Body of pancreas (tissue), 4 donors: Measurements from ENCODE around the gene C16orf92. TPM values are rescaled to one million over a fixed set of nuclear protein-coding genes. Genes with fewer than 3 reads are reported as not detected.

Experiments used
- ATAC-seq: fragments of 150-250 bp; one replicate; pipeline ENCODE4 v1.9.1; 2016
- DNase-seq, 4 donors: peaks; one replicate each; pipeline ENCODE4 v3.0.0-alpha.2; 2019
- H3K27ac ChIP-seq, 4 donors: fragments of 200-600 bp; sonication (generic); 1 replicate in 3 of 4; 2 replicates in 1 of 4; pipeline versions ENCODE4 v1.5.1 to v1.6.1; 2016 to 2019; ENCODE audit warnings: mild to moderate bottlenecking in 1 of 4, mixed read lengths in 1 of 4, moderate library complexity in 1 of 4
- H3K27me3 ChIP-seq, 2 donors: fragments of 200-600 bp; sonication (generic); one replicate each; pipeline ENCODE4 v1.6.0; 2016; ENCODE audit warnings: mild to moderate bottlenecking in 1 of 2
- H3K36me3 ChIP-seq, 2 donors: fragments of 200-600 bp; sonication (generic); replicated peaks in 1 of 2; 2 replicates each; pipeline ENCODE4 v1.5.1; 2016; ENCODE audit warnings: low read depth in 2 of 2; ENCODE audit not compliant: insufficient read depth in 1 of 2
- H3K4me1 ChIP-seq: fragments of 200-600 bp; sonication (generic); one replicate; pipeline ENCODE4 v1.6.0; 2016
- H3K4me3 ChIP-seq, 2 donors: fragments of 200-600 bp; sonication (generic); 1 replicate in 1 of 2; 2 replicates in 1 of 2; pipeline ENCODE4 v1.5.1; 2016 to 2019
- H3K9me3 ChIP-seq, 3 donors: fragments of 200-600 bp; sonication (generic); 1 replicate in 2 of 3; 2 replicates in 1 of 3; pipeline ENCODE4 v1.5.1; 2016
- CTCF ChIP-seq, 7 experiments: fragments of 450-650 bp in 4 of 7; fragments of 200-600 bp in 3 of 7; sonication (generic) in 3 of 7; IDR thresholded peaks; one replicate each; pipeline ENCODE4 v1.5.1; 2016 to 2019; ENCODE audit warnings: antibody characterized with exemption in 7 of 7
- POLR2A ChIP-seq, 3 donors: fragments of 450-650 bp; IDR thresholded peaks; one replicate each; pipeline ENCODE4 v1.6.1; 2016; ENCODE audit warnings: antibody characterized with exemption in 3 of 3, mild to moderate bottlenecking in 2 of 3
- WGBS, 2 donors: methylation state at CpG; one replicate each; pipeline ENCODE4 v1.1.5; 2017; 5-methylcytosine and 5-hydroxymethylcytosine counted together
- intact Hi-C: fragments of 100-400 bp; cut with DNase I; formaldehyde crosslinking; loops from one replicate; pipeline ENCODE4 v1.15.1; 2023
- total RNA-seq, 2 donors: library from RNA; depleted of rRNA; stranded (reverse); fragments of >200 nt; gene quantifications; one replicate each; pipeline ENCODE4 v1.1.0, GENCODE V29; 2016

The C16orf92 gene
- total RNA-seq, 2 donors from 2014 or later = not detected

DNA sequence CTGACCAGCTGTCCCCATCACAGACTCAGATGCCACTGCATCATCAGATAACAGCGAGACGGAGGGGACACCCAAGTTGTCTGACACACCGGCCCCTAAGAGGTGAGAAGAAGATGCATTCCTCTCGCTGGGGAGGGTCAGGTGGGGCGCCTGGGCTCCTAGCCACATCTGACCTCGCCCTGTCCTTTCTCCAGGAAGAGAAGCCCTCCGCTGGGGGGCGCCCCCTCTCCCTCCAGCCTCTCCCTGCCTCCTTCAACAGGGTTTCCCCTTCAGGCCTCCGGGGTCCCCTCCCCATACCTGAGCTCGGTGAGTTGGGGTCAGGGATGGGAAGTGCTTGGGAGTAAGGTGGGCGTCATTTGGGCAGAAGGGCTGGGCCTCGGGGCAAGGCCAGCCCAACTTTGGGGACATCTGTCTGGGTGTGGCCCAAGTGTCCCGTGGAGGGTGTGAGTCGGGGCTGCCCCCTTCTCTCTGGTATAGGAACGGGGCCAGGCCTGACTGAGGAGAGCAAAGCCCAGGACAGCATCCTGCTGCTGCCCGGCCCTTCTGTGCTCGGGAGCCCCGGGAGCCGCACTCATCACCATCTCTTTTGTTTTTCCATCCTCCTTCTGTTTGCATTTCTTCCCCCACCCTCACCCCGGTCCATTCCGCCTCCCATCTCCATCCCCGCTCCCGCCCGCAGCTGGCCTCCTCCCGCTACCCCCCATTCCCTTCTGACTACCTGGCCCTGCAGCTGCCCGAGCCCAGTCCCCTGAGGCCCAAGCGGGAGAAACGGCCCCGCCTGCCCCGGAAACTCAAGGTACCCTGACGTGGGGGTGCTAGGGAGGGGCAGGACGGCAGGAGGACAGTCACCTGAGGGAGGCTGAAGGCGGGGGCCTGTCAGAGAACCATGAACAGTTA lies 22.0 kb upstream of the C16orf92 start:
- intact Hi-C loops = loop anchor here (10.0 kb wide), 2 partner anchors 96 to 296 kb away; partner anchors contain the start of gene ASPHD1
- TF ChIP-seq POLR2A (IDR thresholded peaks at IDR 0.05) (no peak), CTCF (IDR thresholded peaks at IDR 0.05) (no peak)
- no peak overlapping the region for H3K27ac ChIP-seq
- 83 to 89% methylated on average over 26 to 33 of the region's 33 CpGs for WGBS, 2 donors
- H3K9me3 ChIP-seq = no peaks in the 10 kb centered on the region
- H3K36me3 ChIP-seq = peaks cover 0 to 2% of the 10 kb centered on the region in 2 donors
- H3K4me3 ChIP-seq = no peak overlapping the region
- no peak for DNase-seq
- peaks cover 20% of the 10 kb centered on the region for H3K4me1 ChIP-seq
- ATAC-seq = no peak
- no peaks in the 10 kb centered on the region for H3K27me3 ChIP-seq

GRCh38 chr16:30002614-30003346 lies 20.2 kb upstream of the C16orf92 start:
- DNase-seq (no peak), ATAC-seq (no peak)
- intact Hi-C loops = loop anchor here (10.0 kb wide), 2 partner anchors 98 to 298 kb away; partner anchors contain the start of gene ASPHD1
- 85 to 89% methylated on average over 16 to 19 of the region's 19 CpGs for WGBS, 2 donors
- Histone ChIP-seq H3K36me3 (peaks cover 0 to 2% of the 10 kb centered on the region in 2 donors), H3K4me3 (no peak overlapping the region), H3K9me3 (no peaks in the 10 kb centered on the region), H3K27me3 (no peaks in the 10 kb centered on the region), H3K4me1 (peaks cover 10% of the 10 kb centered on the region), H3K27ac (no peak overlapping the region)
- TF ChIP-seq POLR2A (IDR thresholded peaks at IDR 0.05) = no peak
- TF ChIP-seq CTCF (IDR thresholded peaks at IDR 0.05) = no peak

GRCh38 chr16:30003670-30004423 lies 19.2 kb upstream of the C16orf92 start:
- H3K36me3 ChIP-seq = no peaks in the 10 kb centered on the region
- no peak overlapping the region for H3K4me3 ChIP-seq
- no peak for TF ChIP-seq POLR2A (IDR thresholded peaks at IDR 0.05)
- TF ChIP-seq CTCF (IDR thresholded peaks at IDR 0.05) = no peak
- no peaks in the 10 kb centered on the region for H3K9me3 ChIP-seq
- intact Hi-C loops = loop anchor here (10.0 kb wide), 2 partner anchors 99 to 299 kb away; partner anchors contain the start of gene ASPHD1
- H3K27ac ChIP-seq = no peak overlapping the region
- no peak for ATAC-seq
- DNase-seq = no peak
- WGBS, 2 donors = 81 to 87% methylated on average over 15 to 17 of the region's 17 CpGs
- peaks cover 10% of the 10 kb centered on the region for H3K4me1 ChIP-seq
- H3K27me3 ChIP-seq = no peaks in the 10 kb centered on the region

DNA sequence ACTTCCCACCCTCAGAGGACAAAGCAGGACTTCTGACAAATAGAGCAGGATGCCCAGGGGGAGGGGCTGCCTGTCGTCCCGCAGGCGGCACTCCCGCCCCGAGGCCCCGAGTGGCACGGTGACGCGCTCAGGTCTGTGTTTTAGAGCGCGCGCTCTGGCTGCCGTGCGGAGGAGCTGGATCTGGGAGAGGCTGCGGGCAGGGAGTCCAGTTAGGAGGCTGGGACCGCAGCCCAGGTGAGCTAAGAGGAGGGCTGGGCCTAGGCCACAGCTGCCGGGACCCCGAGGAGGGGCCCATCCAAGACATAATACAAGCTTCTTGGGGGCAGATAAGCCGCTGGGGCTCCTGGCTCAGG lies 18.6 kb upstream of the C16orf92 start:
- Histone ChIP-seq H3K4me1 (peaks cover 10% of the 10 kb centered on the region), H3K9me3 (no peaks in the 10 kb centered on the region), H3K27me3 (no peaks in the 10 kb centered on the region), H3K4me3 (no peak overlapping the region), H3K36me3 (no peaks in the 10 kb centered on the region), H3K27ac (no peak overlapping the region)
- ATAC-seq (no peak), DNase-seq (no peak)
- 61 to 69% methylated on average over 4 to 18 of the region's 19 CpGs for WGBS, 2 donors
- TF ChIP-seq CTCF (IDR thresholded peaks at IDR 0.05) = no peak
- no peak for TF ChIP-seq POLR2A (IDR thresholded peaks at IDR 0.05)
- intact Hi-C loops = loop anchor here (10.0 kb wide), 2 partner anchors 100 to 300 kb away; partner anchors contain the start of gene ASPHD1
